Mammary epithelial cell (primary cell): ENCODE measurements around the gene CD37.

Source experiments
- CTCF ChIP-seq, 2 donors: IDR thresholded peaks in 1 of 2; conservative IDR thresholded peaks in 1 of 2; 2 replicates each; pipeline ENCODE4 v1.5.1; 2011 to 2012; ENCODE audit warnings: inconsistent platforms in 2 of 2, low read length in 2 of 2, mild to moderate bottlenecking in 2 of 2, control low read depth in 1 of 2, low read depth in 1 of 2; ENCODE audit not compliant: insufficient read depth in 1 of 2; ENCODE audit errors: extremely low read depth in 1 of 2
- EZH2 ChIP-seq: IDR thresholded peaks from 2 replicates; pipeline ENCODE4 v1.6.1; 2012; ENCODE audit warnings: low read length, inconsistent platforms, borderline replicate concordance

- TF ChIP-seq CTCF (conservative IDR thresholded peaks at IDR 0.05 in 1 of 2, IDR thresholded peaks at IDR 0.05 in 1 of 2; ENCODE audit: extremely low read depth in 1 of 2, insufficient read depth in 1 of 2, low read depth in 1 of 2, low read length in 2 of 2) = no peak
- no peak for TF ChIP-seq EZH2
Observed at GRCh38 chr19:49336482-49337266, 1.5 kb downstream of the CD37 start.
